Endothelial cell of hepatic sinusoid (primary cell): ENCODE data around the gene FAM20B.

ENCODE experiments used
- in situ Hi-C: cut with HindIII; loops from 2 replicates; pipeline ENCODE4 v1.10.0; 2017; ENCODE audit warnings: low sequenced_read_pairs

FAM20B gene

DNA sequence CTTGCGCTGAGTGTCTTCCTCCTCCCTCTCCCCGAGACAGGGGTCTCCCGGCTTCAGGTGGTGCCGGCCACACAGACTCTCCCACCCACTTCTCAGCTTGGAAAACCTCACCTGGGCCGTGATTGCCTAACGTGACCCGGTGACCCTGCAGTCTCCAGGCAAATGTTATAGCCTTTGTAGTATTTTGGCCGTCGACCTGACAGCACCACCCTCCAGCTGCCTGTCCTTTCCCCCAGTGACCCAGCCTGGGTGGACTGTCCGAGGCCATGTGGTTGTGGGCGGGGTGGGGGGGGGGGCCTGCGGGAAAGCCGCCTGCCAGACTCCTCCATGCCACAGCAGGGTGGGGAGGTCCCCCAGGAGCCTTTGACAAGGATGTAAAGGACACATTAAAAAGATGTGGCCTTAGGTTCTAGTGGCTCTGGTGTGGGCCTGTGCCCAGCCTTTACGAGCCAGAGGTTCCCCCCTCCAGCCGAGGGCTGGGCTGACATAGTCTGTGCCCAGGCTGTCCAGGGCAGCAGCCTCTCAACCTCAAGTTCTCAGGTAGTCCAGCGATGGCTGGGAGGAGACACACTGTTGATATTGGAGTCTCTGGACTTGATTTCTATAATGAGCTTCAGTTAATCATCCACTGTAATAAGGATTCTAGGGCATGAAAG, 64.3 kb downstream of the FAM20B start:
- in situ Hi-C loops, result no loop called here

DNA sequence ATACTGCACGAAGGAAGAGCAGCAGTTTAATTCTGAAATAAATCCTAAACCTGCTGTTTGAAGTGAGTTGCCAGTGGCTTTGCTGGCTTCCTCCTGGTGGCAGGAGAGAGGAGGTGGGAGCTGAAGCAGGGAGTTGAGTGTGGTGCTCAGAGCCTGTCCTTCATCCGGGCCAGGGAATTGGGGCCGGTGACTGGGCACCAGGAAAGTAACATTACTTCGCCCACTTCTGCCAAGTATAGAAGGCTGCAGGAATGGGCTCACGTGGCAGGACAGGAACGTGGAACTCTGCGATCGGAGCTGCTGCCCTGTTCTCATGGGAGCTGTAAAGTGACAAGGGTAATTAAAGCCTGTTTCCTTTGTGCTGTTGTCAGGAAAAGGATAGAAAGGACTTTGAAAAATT, 64.8 kb downstream of the FAM20B start:
- in situ Hi-C loops, result no loop called here

DNA sequence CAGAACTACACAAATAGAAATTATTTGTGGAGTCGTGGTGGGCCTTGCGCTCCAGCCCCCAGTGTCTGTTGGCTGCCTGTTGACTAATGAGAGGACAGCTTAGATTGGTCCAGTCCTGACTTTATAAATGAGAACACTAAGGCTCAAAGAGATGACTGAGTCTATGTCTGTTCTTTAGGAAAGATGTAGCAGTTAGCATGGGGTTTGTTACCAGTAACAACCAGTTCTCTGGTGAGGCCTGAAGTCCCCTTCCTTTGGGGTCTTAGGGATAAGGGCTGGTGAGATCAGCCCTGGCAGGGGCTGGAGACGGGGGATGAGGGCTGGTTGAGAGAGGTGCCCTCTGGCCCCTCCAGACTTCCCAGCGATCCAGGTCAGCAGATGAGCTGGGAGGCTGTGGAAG, 65.2 kb downstream of the FAM20B start:
- in situ Hi-C loops, result no loop called here

DNA sequence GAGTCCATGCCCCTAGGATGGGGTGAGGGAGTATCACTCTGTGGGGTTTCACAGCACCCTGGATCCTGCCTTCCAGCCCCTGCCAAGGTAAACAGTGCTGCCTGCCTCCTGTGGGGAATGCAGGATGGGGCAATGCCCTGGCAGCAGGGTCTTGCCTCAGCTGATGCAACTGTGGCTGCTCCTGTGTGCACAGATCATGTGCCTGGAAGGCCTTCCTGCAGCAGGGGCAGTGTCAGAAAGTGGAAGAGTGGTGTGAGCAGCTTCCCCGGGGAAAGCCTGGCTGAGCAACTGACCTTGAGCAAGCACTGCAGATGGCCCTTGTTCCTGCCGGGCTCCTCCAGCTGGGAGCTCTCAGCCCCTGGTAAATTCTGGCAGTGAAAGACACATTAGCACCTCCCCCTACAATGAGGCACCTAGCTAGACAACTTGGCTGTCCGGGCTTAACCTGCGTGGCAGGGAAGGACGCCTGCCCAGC, 66.0 kb downstream of the FAM20B start:
- in situ Hi-C loops, result no loop called here

DNA sequence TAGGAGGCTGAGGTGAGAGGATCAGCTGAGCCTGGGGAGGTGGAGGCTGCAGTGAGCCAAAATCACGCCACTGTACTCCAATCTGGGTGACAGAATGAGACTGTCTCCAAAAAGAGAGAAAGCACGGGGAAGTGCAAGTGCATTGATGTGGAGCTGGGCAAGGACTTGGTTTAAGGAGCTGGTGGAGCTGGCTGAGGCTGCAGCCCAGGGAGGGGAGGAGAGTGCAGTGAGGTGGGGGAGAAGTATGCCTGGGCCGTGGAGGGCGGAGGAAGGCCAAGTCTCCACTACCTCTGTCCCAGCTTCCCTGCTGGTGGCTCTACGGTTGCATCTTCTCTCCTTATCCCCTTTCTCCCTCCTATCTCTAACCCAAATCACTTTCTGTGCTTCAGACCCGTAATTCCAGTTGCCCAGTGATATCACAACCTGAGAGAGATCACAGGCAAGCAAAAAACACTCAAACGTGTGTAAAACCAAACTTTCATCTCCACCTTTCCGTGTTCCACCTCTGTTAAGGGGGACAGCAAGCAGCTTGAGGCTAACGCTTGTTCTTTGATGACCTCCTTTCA, 67.3 kb downstream of the FAM20B start:
- in situ Hi-C loops, result no loop called here

DNA sequence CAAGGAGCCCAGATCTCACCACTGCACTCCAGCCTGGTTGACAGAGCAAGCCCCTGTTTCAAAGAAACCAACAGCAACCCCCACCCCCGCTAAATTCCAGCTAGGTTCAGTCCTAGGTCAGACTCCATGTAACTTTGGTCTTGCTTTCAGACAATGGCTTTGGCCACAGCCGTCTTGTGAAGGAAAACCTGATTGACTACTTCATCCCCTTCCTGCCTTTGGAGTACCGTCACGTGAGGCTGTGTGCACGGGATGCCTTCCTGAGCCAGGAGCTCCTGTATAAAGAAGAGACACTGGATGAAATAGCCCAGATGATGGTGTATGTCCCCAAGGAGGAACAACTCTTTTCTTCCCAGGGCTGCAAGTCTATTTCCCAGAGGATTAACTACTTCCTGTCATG, 69.1 kb downstream of the FAM20B start:
- in situ Hi-C loops, result no loop called here

DNA sequence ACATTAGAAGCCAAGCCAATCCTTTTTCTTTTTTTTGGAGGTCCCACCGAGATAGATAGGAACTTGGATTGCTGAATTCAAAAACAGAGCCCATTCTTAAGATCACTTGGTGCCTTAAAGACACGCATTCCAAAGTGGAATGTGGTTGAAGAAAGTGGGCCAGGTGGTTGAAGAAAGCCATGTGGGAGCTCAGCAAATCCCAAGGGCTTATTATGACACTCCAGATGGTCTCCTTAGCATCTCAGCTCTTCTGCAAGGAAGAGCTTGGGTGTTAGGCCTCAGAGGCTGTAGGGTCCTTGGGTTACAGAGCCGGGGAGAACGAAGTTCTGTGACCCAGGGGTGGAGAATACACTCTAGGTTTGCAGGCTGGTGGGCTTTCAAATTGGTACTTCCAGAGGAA, 69.7 kb downstream of the FAM20B start:
- in situ Hi-C loops, result no loop called here

DNA sequence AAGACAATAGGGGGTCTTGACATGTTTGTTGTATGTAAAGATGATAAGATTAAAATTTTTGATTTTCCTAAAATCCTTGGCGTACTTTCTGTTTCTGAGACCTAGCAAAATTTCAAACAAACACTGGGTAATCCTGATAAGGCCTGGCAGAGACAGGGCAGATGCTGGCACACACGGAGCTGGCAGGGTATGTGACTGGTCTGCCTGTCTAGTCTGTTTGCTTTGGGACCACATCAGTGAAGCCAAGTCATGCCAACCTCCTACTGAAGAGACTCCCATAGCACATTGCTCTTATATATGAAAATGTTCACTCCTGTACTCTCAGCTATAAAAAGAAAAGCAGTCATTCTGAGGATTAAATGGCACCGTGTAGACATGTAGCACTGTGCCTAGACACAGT, 70.2 kb downstream of the FAM20B start:
- in situ Hi-C loops, result no loop called here

DNA sequence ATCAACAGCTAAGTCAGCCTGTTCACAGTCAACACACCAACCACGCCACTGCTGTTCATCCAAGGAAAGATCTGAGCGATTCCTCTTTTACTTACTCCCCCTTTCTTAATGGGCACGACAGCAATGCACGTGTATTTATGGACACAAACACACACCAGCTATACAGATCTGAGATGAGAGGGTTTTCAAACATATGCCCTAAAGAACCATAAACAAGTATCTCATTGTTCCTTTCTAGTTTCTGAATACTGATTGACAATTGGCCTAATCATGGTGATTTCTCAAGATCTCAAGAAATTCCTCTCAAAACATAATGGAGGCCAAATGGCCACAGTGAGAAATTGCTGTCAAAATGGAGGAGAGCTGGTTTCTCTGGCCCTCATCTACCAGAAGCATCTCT, 74.2 kb downstream of the FAM20B start:
- in situ Hi-C loops, result loop anchor here (25.0 kb wide), 1 partner anchor 262 kb away; the partner anchor contains the start of gene AXDND1

DNA sequence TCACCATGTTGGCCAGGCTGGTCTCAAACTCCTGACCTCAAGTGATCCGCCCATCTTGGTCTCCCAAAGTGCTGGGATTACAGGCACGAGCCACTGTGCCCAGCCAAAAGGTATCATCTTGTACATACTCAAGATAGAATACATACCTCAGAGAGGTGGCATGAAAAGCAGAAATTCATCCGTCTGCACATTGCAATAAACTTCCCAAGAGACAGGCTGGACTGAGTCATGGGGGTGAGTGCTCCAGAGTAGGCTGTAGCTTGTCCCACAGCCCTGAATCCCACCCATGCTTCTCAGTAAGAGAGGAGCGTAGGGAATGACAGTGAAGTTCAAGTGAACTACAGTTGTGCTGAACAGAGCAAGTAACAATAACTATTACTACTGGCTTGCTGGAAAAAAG, 75.9 kb downstream of the FAM20B start:
- in situ Hi-C loops, result loop anchor here (25.0 kb wide), 1 partner anchor 261 kb away; the partner anchor contains the start of gene AXDND1

DNA sequence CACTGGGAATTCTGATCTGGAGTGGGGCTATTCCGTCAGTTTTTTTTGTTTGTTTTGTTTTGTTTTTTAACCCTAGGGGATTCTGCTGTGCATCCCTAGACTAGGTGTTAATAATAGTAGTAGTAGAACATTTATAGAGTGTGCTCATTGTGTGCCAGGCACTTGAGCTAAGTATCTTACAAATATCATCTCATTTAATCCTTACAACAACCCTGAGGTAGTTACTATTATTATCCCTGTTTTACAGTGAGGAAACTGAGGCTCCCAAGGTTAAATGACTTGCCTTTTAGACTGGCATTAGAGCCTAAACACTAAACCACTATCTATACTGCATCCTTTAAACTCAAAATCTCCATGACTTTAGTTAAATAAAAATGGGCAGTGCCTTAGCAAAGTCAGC, 78.3 kb downstream of the FAM20B start:
- in situ Hi-C loops, result loop anchor here (25.0 kb wide), 1 partner anchor 258 kb away; the partner anchor contains the start of gene AXDND1

DNA sequence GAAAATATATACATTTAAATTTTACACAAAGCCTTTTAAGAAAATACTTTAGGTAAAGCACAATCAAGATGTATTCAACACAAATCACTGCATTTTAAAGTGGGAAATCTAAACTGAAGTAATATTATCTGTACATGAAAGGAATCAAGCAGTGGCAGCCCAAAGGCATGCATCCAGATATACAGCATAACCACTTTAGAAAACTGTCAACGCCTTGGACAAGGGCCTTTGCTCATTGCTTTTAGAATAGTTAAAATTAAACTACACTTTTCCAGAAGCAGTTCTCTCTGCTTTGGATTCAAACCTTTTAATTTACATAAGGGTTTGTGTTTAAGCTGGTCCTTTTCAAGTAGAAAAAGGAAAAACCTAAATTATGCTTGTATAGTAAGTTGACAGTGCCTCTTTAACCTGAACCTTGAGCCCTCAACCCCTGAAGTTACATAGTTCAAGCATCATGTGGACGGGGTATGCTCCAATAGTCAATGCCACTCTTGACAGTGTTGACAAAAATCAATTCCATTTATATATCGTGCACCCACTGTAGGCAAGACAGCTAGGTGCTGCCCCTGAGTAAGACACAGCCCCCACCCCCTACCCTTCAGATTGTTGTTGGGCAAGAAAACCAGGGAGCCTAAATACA, 79.0 kb downstream of the FAM20B start:
- in situ Hi-C loops, result loop anchor here (25.0 kb wide), 1 partner anchor 258 kb away; the partner anchor contains the start of gene AXDND1

DNA sequence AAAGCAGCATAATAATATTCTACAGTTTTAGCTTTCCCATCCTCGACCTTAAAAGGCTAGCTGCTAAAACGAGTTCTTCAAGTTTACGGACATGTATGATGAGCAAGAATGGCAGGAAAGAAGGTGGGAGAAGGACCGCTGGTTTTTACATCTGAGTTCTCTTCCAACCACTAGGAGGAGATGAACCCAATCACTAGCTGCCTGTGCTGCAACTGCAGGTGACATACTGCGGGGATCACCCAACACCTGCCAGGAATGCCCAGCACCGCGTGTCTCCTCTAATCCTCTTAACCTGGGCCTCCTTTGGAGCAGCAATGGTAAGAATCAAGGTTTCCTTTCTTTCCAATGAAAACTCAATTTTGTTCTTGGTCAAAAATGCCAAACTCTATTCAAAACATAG, 79.7 kb downstream of the FAM20B start:
- in situ Hi-C loops, result loop anchor here (25.0 kb wide), 1 partner anchor 257 kb away; the partner anchor contains the start of gene AXDND1

DNA sequence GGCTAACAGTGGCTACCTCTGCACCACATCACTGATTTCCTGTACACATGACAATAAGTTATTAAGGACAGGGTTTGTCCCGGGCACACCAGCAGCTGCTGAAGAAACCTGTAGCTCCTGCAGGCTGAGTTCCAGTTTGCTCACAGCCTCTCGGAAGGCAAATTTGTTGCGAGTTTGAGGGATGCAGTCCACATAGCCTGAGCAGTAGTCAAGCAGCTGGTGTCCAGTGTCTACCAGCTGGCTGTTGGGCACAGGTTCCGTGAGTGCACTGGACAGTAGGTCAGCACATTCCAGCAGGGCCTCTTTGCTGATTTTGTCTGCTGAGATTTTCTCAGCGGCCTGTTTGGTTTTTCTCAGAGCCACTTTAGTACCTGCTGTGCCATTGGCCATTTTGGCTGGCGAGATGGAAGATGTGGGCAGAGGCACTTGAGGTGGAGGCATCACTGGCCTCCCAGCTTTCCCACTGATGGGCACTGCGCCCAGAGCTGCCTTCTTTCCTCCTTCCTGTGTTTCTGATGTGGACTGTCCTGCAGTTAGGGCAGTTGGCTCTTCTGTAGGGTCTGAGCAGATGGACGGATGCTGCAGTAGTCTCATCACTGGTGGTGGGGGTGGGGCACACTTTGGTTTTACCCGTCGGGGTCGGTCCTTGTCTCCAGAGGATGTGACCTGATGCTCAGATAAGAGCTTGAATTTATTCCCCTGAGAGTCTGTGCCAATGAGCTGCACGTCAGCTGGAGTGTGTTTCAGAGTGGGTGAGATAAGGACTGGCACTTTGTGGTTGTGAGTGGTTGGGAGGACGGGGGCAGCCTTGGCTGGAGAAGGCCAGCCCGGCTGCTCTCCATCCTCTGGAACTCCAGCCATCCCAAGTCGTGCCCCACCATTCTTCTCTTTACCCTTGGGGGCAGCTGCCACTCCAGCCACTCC, 82.3 kb downstream of the FAM20B start:
- in situ Hi-C loops, result loop anchor here (25.0 kb wide), 1 partner anchor 254 kb away; the partner anchor contains the start of gene AXDND1

DNA sequence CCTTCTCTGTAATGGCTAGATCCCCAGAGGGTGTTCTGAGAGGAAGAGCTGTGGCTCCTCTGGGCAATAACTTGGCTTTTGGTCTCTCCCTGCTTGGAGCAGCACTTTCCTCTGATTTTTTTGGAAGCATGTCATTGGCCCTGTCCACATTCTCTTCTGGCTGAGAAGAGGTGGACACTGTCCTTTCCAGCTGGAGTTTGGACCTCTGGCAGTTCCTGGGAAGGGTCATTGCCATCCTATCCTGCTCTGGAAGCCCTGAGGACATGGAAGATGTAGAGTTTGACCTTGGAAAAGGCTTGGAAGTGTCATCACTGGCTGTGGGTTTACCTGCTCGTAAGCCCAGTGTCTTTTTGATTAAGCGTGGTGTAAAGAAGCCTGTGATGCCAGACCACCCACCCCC, 83.0 kb downstream of the FAM20B start:
- in situ Hi-C loops, result loop anchor here (25.0 kb wide), 1 partner anchor 254 kb away; the partner anchor contains the start of gene AXDND1

DNA sequence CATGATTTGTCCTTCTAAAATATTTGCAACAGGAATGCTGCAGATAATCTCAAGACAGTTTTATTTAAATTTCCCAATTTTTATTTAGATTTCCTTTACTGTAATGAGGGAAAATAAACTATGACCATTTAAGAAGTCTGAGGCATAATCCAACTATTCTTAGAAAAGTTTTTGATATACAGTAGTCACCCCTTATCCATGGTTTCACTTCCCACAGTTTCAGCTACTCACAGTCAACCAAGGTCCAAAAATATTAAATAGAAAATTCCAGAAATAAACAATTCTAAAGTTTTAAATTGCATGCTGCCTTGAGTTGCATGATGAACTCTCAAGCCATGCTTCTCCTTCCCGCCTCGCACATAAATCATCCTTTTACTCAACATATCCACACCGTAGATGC, 89.5 kb downstream of the FAM20B start:
- in situ Hi-C loops, result loop anchor here (25.0 kb wide), 1 partner anchor 247 kb away; the partner anchor contains the start of gene AXDND1

DNA sequence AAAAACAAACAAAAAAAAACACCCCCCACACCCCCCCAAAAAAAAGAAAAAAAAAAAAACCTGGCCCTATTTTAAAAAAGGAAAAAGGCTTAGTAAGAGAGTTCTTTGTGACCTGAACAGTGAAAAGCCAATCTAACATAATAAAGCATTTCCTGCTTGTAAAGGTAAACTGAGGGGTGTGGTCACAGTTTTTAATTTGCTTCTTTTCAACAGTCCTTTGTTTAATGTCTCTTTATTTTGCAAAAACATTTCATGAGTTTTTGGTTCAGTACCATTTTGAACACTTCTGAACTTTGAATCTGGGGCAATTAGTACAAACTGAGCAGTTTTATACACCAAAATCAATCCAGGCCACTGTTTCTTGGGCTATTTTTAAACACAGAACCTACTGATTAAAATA, 93.8 kb downstream of the FAM20B start:
- in situ Hi-C loops, result loop anchor here (25.0 kb wide), 1 partner anchor 243 kb away; the partner anchor contains the start of gene AXDND1

DNA sequence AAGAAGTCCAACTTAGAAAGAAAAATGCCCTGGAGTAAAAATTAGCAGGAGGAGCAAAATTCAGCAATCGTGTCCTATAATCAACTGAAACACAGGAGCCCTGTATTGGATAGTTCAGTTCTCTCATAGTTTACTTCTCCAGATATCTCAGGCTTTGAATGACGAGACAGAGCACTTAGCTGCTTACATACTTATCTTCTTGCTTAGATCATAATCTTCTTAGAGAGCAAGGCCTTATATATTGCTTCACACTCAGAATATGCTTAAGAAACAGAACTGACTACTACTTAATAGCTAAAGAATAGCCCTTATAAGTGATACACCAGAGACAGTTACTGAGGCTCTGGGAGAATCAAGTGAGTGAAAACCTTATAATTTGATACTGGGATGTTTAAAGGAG, 95.0 kb downstream of the FAM20B start:
- in situ Hi-C loops, result loop anchor here (5.0 to 25.0 kb wide), 2 partner anchors 57 to 242 kb away; partner anchors contain the start of gene AXDND1

DNA sequence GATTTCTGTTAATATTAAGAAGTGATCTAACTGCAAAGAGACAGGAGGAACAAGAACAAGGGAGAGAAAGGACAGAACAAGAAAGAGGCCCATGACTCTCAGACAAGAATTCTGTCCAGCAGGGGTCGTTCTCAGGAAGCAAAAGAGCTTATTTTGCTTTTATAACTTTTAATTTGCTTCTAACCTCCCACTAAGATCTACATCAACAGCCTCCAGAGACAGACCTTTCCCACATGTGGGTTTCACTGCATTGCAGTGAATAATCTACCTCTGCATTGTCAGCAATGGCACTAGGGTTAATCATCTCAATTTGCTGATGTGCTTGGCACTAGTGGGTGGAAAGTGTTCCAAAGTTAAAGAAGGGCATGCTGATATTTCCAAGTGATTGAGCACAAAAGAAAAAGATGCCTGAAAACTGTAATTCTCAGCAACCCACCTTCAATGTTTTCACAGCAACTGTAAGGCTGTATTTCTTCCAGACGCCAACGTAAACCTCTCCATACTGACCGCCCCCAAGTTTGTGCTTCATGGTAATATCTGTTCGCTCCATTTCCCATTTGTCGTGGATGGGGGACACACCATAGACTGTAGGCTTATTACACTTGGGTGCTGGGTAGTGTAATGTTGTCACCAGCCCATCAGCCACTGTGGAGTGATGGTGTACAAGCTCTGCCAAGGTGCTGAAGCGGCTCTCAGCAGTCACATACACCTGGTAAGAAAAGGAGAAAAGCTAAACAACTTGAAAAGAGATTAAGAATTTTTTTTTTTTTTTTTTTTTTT, 95.7 kb downstream of the FAM20B start:
- in situ Hi-C loops, result loop anchor here (5.0 to 25.0 kb wide), 2 partner anchors 56 to 241 kb away; partner anchors contain the start of gene AXDND1
